Measurements from ENCODE around the gene PRR7.

The PRR7 gene

GRCh38 chr5:177456591-177456964 lies 10.0 kb downstream of the PRR7 start:
- no peak for DNase-seq
- no peak for TF ChIP-seq POLR2A (IDR thresholded peaks at IDR 0.05; ENCODE audit: low read length)
- no peak for TF ChIP-seq GATA1 (IDR thresholded peaks at IDR 0.05; ENCODE audit: low read depth, low read length)

- TF ChIP-seq POLR2A (IDR thresholded peaks at IDR 0.05; ENCODE audit: low read length) (no peak), GATA1 (IDR thresholded peaks at IDR 0.05; ENCODE audit: low read depth, low read length) (no peak)
- peak; percentile 90 to 95 for DNase-seq
These were observed 10.6 kb downstream of the PRR7 start for GRCh38 chr5:177456976-177457851.

- TF ChIP-seq GATA1 (IDR thresholded peaks at IDR 0.05; ENCODE audit: low read depth, low read length) = no peak
- DNase-seq = no peak
These were observed 11.5 kb downstream of the PRR7 start for GRCh38 chr5:177457852-177458681.

DNA sequence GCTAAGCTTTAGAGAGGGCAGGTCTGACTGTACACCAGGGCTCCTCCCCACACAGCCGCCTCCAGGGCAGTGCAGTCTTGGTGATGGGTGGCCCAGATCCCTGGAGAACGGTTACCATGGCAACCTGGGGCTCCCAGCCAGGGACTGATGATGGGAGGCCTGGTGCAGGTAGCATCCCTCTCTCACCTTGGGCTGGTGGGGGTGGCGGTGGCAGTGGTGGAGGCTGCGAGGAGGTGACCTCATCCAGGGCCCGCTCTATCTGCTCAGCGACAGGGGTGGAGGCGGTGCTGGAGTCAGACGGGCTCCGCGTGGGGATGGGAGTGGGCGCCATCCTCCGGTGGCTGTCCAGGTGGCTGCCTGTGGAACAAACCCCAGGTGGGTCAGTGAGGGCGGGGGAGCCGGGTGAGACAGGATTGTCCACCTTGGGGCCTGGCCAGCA lies 12.3 kb downstream of the PRR7 start:
- DNase-seq = no peak
- TF ChIP-seq GATA1 (IDR thresholded peaks at IDR 0.05; ENCODE audit: low read depth, low read length) (no peak), POLR2A (IDR thresholded peaks at IDR 0.05; ENCODE audit: low read length) (no peak)

GRCh38 chr5:177459357-177459756 lies 12.7 kb downstream of the PRR7 start:
- no peak for DNase-seq
- TF ChIP-seq GATA1 (IDR thresholded peaks at IDR 0.05; ENCODE audit: low read depth, low read length) (no peak), POLR2A (IDR thresholded peaks at IDR 0.05; ENCODE audit: low read length) (no peak)

DNA sequence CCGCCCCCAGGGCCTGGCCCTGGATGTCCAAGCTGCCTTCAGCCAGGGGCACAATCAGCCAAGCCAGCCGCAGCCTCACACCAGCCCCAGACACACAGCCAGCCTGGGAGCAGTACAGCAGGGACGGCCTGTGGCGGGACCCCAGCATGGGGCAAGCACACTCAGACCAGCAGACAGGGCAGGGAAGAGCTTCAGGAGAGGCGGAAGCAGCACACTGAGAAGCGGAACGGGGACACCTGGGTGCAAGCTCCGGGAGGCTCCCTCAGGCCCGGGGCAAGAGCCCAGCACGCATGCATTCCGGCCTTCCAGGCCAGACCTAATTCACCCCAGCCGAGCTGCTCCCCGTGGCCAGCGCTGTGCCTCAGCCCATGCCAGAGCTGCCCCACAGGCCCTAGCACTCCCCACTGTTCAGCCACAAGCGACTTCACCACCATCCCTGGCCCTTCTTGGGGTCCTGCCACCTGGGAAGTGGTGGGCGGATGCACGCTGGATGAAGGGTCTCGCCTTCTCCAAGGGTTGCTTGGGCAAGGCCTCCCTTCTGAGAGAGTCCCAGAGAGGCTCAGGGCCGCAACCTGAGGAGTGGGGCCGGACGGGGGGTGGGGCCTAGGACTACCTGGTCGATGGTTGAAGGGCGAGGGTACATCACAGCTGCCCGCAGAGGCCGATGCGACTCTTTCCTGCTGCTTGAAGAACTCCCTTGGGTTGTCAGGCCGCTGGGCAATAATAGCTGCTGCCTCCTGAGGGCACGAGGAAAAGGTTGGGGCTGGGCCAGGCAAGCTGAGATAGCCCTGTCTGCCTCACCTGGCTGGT lies 13.4 kb downstream of the PRR7 start:
- DNase-seq = no peak
- TF ChIP-seq POLR2A (IDR thresholded peaks at IDR 0.05; ENCODE audit: low read length) = no peak
- no peak for TF ChIP-seq GATA1 (IDR thresholded peaks at IDR 0.05; ENCODE audit: low read depth, low read length)

DNA sequence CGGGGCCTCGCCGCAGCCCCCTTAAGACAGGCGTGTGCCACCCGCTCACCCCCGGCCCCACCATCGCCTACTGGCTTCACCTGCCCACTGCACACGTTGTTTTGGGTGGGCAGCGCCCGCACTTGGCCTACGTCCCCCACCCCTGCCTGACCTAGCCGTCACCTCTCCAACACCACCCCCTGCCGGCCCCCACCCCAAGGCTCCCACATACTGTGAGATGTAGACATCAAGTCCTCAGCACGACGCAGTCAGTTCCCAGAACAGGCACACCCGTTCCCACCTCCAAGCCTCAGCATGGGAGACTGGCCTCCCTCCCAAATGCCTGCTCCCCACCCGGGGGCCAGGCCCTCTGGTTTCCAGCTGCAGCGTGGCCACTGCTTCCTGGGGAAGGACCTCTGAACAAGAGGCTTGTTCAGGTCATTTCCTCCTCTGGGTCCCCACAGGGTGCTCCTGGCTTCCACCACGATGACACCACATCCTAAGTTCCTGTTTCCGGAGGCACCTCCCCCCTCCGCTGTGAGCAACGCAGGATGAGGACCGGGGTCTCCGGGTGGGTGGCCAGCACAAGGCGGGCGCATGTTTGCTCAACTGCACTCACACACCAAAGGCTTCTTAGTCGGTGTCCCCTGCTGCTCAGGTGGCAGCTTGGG lies 15.5 kb downstream of the PRR7 start:
- no peak for DNase-seq
- TF ChIP-seq GATA1 (IDR thresholded peaks at IDR 0.05; ENCODE audit: low read depth, low read length) (no peak), POLR2A (IDR thresholded peaks at IDR 0.05; ENCODE audit: low read length) (no peak)

GRCh38 chr5:177465044-177465443 lies 18.4 kb downstream of the PRR7 start:
- TF ChIP-seq POLR2A (IDR thresholded peaks at IDR 0.05; ENCODE audit: low read length) = no peak
- no peak for TF ChIP-seq GATA1 (IDR thresholded peaks at IDR 0.05; ENCODE audit: low read depth, low read length)
- no peak for DNase-seq

- TF ChIP-seq POLR2A (IDR thresholded peaks at IDR 0.05; ENCODE audit: low read length) (no peak), GATA1 (IDR thresholded peaks at IDR 0.05; ENCODE audit: low read depth, low read length) (no peak)
- DNase-seq = no peak
These were observed 20.2 kb downstream of the PRR7 start for GRCh38 chr5:177466861-177467260.

DNA sequence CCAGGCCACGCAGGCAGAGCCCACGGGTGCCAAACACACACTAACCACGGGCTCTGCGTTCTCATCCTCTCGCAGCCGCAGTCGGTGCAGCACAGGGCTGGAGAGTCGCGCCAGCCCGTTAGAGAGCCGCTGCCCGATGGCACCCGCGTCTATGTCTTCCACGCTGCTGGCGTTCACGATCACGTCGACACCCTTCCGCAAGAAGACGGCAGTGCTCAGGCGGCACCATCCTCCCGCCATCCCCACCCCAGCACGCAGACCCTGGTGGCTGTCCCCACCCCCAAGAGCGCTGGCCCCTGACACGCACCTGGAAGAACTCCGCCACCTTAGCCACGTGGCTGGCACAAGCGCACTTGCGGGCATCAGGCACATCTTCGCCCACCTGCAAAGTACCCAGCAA lies 20.8 kb downstream of the PRR7 start:
- no peak for TF ChIP-seq POLR2A (IDR thresholded peaks at IDR 0.05; ENCODE audit: low read length)
- TF ChIP-seq GATA1 (IDR thresholded peaks at IDR 0.05; ENCODE audit: low read depth, low read length) = no peak
- DNase-seq = no peak

DNA sequence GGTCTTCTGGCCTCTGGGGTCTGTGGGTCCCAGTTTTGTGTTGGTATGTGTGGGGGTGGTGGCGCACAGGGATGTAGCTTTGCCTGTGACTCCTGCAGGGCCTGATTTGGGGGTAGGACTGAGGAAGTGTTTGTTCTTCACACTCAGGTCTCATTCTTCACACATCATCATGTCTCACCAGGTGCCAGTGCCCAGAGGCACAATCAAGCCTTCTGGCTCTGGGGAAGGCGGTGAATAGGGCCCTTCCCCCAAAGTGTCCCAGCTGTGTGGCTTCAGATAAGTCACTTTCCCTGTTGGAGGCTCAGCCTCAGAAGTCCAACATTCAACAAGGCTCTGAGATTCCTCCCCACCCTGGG lies 21.7 kb downstream of the PRR7 start:
- no peak for DNase-seq
- no peak for TF ChIP-seq POLR2A (IDR thresholded peaks at IDR 0.05; ENCODE audit: low read length)
- TF ChIP-seq GATA1 (IDR thresholded peaks at IDR 0.05; ENCODE audit: low read depth, low read length) = no peak

- TF ChIP-seq POLR2A (IDR thresholded peaks at IDR 0.05; ENCODE audit: low read length) = no peak
- TF ChIP-seq GATA1 (IDR thresholded peaks at IDR 0.05; ENCODE audit: low read depth, low read length) = no peak
- DNase-seq = no peak
These were observed 22.3 kb downstream of the PRR7 start for GRCh38 chr5:177468685-177469628.

Data from erythroblast (primary cell).